Kasumi-1 (cell line): ENCODE results near the gene CALML4.
"Not testable (repeated sequence)": the region's sequence is repeated elsewhere in the genome, so short reads cannot be mapped to it uniquely, and the experiment has no call there.

ENCODE experiments used
- DNase-seq, 2 experiments: peaks; one replicate each; lab custom pipeline; 2025; lab: John Stamatoyannopoulos, UW

CALML4 gene

GRCh38 chr15:68208136-68208535 is 3.0 kb upstream of the CALML4 start:
- DNase-seq = no peak

- no peak for DNase-seq
Observed at GRCh38 chr15:68207176-68207935, 2.2 kb upstream of the CALML4 start.

- DNase-seq = no peak
Observed at GRCh38 chr15:68206711-68207151, 1.6 kb upstream of the CALML4 start.

GRCh38 chr15:68205954-68206539 is 915 bp upstream of the CALML4 start:
- peak; percentile 90 to 93 for DNase-seq

GRCh38 chr15:68205558-68205944 is 419 bp upstream of the CALML4 start:
- no peak for DNase-seq

DNA sequence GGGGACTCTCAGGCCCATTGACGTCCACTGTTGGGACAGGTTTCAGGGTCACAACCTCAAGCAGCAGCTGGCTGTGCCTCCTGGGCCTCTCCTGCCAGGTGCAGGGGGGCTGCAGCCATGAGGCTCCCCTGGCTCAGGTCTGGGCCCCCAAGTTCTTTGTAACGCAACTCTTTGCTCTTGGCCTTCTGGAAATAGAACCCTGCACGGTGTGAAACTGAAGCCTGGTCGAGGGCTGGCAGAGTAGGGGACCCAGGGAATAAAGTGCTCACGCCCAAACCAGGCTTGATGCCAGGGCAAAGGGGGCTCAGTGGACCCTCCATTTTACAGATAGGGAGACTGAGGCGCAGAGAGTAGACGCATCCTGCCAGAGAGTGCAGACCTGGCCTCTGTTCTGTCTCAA is 771 bp downstream of the CALML4 start:
- no peak for DNase-seq

GRCh38 chr15:68203956-68204355 is 1.2 kb downstream of the CALML4 start:
- DNase-seq = no peak

DNA sequence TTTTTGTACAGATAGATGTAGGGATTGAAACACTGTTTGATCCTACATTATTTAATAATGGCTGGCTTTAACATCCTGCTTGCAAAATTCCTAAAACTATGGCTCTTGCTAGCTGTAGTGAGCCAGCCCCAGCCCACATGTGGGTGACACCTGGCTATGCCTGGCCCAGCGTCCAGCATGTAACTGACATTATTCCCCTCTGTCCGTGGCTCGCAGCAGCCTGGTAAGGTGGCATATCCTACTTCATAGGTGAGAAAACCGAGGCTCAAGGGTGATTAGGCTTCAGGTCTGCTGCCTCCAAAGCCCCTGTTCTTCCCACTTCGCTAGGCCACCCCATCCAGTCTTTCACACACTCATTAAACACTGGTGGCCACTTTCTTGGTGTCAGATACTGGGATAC is 1.6 kb downstream of the CALML4 start:
- no peak for DNase-seq

DNA sequence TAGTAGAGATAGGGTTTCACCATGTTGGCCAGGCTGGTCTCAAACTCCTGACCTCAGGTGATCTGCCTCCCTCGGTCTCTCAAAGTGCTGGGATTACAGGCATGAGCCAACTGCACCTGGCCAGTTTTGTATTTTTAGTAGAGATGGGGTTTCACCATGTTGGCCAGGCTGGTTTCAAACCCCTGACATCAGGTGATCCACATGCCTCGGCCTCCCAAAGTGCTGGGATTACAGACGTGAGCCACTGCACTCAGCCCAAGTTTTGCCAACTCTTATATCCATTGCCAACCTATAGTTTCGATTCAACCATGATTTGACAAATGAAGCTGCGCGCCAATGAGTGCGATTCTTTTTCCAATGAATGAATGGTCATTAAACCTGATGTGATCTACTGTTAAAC is 2.1 kb downstream of the CALML4 start:
- DNase-seq = not testable (repeated sequence)

DNA sequence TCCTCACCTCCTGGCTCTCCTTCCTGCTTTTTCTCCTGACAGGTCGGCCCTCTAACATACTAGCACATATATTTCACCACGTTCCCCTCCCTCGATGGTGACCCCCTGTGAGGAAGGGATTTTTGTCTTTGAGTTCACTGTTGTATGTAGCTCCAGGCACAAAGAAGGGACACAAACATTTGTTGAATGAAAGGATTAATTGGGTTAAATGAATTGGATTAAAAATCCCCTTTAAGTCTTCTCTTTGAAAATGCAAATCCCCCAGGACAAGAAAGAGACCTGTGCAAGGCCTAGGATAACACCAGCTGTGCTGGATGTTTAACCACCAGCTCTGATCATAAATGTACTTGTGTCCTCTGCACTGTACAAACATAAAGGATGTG is 3.3 kb downstream of the CALML4 start:
- no peak for DNase-seq

DNA sequence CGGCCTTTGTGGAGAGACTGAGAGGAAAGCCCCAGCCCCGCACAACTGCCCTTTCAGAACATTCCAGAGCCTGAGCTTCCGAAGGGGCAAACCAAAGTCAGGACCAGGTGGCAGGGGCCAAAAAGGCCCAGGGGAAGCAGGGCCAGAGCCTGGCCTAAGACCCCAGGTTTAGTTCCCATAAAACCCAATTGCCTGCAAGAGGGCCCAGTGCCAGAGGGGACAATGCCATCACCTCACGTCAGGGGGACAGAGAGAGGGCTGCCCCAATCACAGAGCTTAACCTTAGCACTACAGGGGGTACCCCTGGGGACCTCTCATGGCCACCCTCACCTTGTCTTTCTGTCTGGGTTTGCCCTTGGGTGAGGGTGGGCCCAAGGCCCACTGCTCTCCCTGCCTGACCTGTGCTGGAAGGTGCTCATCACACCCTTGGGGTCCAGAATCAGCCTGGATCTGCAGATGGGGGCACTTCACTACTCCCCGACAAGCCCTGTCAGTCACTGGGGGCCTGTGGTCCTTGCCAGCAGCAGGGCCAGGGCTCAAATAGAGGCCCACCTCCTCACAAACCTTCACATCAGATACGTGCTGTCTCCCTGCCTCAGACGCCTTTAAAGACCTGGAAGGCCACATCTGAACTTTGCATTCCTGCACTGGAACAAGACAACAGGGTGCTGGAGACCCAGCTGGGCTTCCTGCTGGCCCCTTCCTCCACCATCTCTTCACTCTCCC is 3.8 kb downstream of the CALML4 start:
- DNase-seq = no peak

DNA sequence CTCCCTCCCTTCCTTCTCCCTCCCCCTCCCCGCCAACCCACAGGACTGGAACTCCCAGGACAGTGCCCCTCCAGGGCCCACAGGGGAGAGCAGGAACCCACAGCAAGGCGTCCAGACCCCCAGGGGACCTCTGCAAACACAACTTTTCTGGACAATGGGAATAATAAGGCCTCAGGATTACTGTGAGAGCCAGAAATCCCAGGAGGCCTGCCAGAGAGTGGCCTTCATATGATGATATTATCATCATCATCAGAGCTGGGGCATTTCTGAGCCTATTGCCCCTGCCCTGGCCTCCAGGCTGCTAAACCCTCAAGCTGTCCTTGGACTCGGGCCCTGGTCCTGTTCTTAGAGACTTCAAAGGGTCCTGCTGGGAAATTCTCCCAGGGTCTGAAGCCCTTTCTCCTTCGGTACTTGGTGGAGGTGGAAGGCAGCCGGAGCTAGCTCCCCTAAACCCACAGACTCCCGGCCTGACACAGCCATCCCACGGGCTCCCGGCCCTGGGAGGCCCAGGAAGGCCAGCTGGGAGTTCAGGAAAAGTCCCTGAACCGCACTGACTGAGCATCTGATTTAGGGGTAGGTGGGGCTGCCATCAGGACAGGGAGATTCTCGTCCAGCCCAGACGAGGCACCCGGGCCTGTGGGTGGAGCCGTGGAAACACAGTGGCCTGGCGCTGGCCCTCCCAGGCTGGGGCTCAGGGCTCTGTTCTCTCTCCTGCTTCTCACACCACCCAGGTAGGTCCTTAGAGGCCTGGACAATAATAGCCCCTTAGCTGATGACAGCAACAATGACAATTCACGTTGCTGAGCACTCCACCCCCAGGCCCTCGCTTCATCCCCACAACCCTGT is 4.9 kb downstream of the CALML4 start:
- DNase-seq = no peak

GRCh38 chr15:68199340-68199739 is 5.8 kb downstream of the CALML4 start:
- no peak for DNase-seq

GRCh38 chr15:68197661-68198437 is 7.3 kb downstream of the CALML4 start:
- no peak for DNase-seq

- no peak for DNase-seq
Observed at GRCh38 chr15:68197170-68197492, 8.0 kb downstream of the CALML4 start.

DNA sequence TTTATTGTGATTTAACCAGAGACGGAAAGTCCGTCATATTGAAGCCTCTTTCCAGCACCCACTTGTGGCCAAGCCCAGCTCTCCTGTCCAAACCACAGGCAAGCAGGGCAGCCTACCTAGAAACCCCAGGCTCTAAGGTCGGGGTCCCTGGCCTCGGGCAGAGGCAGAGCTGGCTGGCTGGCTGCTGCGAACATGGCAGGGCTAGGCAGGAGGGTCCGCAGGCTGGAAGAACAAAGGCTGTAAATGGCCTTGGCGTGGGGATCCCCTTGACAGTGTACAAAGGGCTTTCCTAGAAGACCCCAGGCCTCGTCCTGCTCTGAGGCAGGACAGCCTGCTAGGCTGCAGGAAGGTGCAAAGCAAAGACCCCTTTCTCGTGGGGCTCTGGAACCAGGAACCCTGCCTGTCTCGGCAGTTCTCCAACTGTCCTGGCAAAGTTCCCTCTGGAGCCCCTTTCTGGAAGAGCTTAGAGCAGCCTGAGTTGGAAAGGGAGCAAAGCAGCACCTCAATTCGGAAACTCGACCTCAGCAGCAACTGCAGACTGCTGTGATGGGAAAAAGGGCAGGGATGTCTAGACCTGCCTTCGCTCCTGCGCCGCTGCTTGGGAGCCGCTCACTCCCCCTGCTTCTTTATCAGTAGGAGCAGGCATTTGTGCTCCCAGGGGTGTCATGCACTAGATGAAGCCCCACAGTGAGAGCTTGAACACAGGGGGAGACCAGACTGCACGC is 8.5 kb downstream of the CALML4 start:
- no peak for DNase-seq

GRCh38 chr15:68195336-68196112 is 9.6 kb downstream of the CALML4 start:
- no peak for DNase-seq

DNA sequence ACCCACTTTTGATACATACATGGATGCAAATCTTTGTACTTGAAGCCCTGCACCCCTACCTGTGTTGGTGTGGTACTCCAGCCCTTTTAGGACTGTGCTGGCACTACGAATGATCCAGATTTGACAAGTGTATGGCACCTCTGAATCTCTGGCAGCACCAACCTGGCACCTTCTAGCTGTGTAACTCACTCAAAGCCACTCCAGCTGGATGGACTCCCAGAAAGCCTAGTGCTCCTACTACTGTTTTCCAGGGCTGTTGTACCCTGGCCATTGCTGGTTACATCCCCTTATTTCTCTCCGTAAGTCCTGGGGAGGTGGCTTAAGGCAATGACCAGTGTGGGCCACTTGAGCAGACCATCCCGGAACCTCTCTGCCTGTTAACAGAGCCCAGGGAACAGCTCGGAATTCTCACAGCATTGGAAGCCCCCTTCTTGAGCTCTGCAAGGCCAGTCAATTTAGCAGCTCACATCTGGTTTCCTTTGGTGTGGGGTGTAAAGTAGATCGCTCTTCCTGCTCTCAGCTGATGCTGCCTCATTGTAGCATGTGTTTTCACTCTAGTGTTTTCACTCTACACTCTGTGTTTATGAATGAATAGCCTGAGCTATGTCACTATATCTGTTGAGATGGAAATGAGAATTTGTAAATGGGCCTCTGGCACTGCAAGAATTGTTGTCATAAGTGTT is 12.2 kb downstream of the CALML4 start:
- no peak for DNase-seq

DNA sequence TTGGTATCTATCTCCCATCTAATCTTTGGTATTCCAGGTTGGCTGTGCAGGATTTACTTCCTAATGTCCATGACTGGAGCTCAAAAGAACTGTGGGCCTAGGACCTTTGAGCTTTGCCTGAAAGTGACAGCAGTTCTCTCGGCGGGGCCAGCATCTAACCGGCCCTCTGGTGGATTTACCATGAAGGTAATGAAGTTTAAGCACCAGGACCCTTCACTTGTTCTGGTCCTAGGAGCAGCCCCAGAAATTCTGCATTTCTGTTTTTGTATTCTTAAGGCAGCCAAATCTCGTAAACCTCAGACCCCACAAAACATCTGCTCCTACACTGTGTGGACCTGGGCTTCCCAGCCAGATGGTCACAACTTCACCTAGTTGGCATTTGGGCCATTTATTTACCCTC is 13.0 kb downstream of the CALML4 start:
- DNase-seq = no peak

GRCh38 chr15:68191555-68191954 is 13.6 kb downstream of the CALML4 start:
- no peak for DNase-seq
